Esophagus squamous epithelium (tissue), 5 donors: ENCODE data around the gene STARD6. TPM values are rescaled to one million over a fixed set of nuclear protein-coding genes. Genes with fewer than 3 reads are reported as not detected.

Experiments used
- DNase-seq: peaks from one replicate; lab custom pipeline; 2025; lab: John Stamatoyannopoulos, UW
- H3K27ac ChIP-seq, 4 donors: fragments of 200-600 bp; sonication (generic); one replicate each; pipeline ENCODE4 v1.5.1; 2016 to 2019; ENCODE audit warnings: mild to moderate bottlenecking in 1 of 4
- H3K27me3 ChIP-seq, 4 donors: fragments of 200-600 bp; sonication (generic); 1 replicate in 3 of 4; 2 replicates in 1 of 4; pipeline versions ENCODE4 v1.5.1 to v1.6.0; 2017 to 2021; ENCODE audit warnings: antibody characterized with exemption in 1 of 4
- H3K36me3 ChIP-seq, 3 donors: fragments of 200-600 bp; sonication (generic); one replicate each; pipeline ENCODE4 v1.5.1; 2016 to 2019
- H3K4me1 ChIP-seq, 3 donors: fragments of 200-600 bp; sonication (generic); one replicate each; pipeline ENCODE4 v1.5.1; 2017 to 2019
- H3K4me3 ChIP-seq, 4 donors: fragments of 200-600 bp; sonication (generic); 1 replicate in 3 of 4; 2 replicates in 1 of 4; pipeline ENCODE4 v1.5.1; 2016 to 2019; ENCODE audit warnings: mild to moderate bottlenecking in 2 of 4, moderate library complexity in 1 of 4
- H3K9me3 ChIP-seq, 3 donors: fragments of 200-600 bp; sonication (generic); one replicate each; pipeline ENCODE4 v1.5.1; 2016 to 2019
- POLR2A ChIP-seq, 4 donors: fragments of 450-650 bp; IDR thresholded peaks; one replicate each; pipeline ENCODE4 v1.6.1; 2017; ENCODE audit warnings: antibody characterized with exemption in 4 of 4, mild to moderate bottlenecking in 4 of 4, moderate library complexity in 3 of 4
- WGBS, 2 donors: methylation state at CpG; one replicate each; pipeline ENCODE4 v1.1.5; 2018; 5-methylcytosine and 5-hydroxymethylcytosine counted together
- intact Hi-C: fragments of 100-400 bp; cut with DNase I; formaldehyde crosslinking; loops from one replicate; pipeline ENCODE4 v1.15.0; 2022
- small RNA-seq, 4 donors: library from RNA; depleted of rRNA; stranded (forward); fragments of <200 nt; gene quantifications; one replicate each; pipeline ENCODE3, GENCODE V24; 2016
- total RNA-seq, 4 donors: library from RNA; depleted of rRNA; stranded (reverse); fragments of >200 nt; gene quantifications; one replicate each; pipeline ENCODE4 v1.1.0, GENCODE V29; 2016
- TF ChIP-seq, protein P1 (sequence below), 6 experiments: fragments of 450-650 bp in 4 of 6; fragments of 200-600 bp in 2 of 6; sonication (generic) in 2 of 6; IDR thresholded peaks; one replicate each; pipeline ENCODE4 v1.5.1; 2016 to 2019; ENCODE audit warnings: antibody characterized with exemption in 6 of 6, mild to moderate bottlenecking in 4 of 6, moderate library complexity in 4 of 6
- donor health status: DM: yes; HTN: yes; CAD: no.

The STARD6 gene
- total RNA-seq, 4 donors from 2014 or later, result not detected

- Histone ChIP-seq H3K4me1 (peaks cover 0 to under 1% (median 0%) of the 10 kb centered on the region in 3 donors), H3K4me3 (no peak overlapping the region), H3K9me3 (no peaks in the 10 kb centered on the region), H3K36me3 (peaks cover 0 to 80% (median 0%) of the 10 kb centered on the region in 3 donors), H3K27ac (no peak overlapping the region), H3K27me3 (no peaks in the 10 kb centered on the region)
- intact Hi-C loops, result no loop called here
- DNase-seq, result no peak
- no peak for TF ChIP-seq POLR2A (IDR thresholded peaks at IDR 0.05)
- TF ChIP-seq, protein P1, sequence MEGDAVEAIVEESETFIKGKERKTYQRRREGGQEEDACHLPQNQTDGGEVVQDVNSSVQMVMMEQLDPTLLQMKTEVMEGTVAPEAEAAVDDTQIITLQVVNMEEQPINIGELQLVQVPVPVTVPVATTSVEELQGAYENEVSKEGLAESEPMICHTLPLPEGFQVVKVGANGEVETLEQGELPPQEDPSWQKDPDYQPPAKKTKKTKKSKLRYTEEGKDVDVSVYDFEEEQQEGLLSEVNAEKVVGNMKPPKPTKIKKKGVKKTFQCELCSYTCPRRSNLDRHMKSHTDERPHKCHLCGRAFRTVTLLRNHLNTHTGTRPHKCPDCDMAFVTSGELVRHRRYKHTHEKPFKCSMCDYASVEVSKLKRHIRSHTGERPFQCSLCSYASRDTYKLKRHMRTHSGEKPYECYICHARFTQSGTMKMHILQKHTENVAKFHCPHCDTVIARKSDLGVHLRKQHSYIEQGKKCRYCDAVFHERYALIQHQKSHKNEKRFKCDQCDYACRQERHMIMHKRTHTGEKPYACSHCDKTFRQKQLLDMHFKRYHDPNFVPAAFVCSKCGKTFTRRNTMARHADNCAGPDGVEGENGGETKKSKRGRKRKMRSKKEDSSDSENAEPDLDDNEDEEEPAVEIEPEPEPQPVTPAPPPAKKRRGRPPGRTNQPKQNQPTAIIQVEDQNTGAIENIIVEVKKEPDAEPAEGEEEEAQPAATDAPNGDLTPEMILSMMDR (IDR thresholded peaks at IDR 0.05), result no peak
- 93 to 94% methylated on average over 5 of the region's 5 CpGs for WGBS, 2 donors
Observed at GRCh38 chr18:54279477-54280219, 78.0 kb downstream of the STARD6 start.

DNA sequence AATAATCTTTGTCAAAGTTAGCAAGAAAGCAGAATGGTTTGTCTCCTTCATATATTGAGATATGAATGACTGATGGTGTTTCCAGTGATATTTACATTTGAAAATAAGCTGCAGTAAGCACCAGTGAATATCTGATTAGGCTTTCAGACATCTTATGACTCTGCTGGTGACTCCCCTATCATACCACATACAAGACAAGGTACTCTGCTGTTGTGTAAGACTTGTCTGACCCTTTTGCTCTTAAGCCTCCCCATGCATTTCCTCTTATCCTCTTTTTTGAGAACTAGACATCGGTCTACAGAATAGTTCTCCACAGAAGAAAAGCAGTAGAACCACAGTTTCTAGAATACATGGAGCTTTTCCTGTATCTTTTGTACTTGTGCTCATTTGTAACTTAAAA lies 79.0 kb downstream of the STARD6 start:
- H3K27ac ChIP-seq, result no peak overlapping the region
- no peak for DNase-seq
- no peak overlapping the region for H3K4me3 ChIP-seq
- peaks cover 0 to 69% (median 0%) of the 10 kb centered on the region in 3 donors for H3K36me3 ChIP-seq
- no peaks in the 10 kb centered on the region for H3K4me1 ChIP-seq
- H3K9me3 ChIP-seq, result no peaks in the 10 kb centered on the region
- intact Hi-C loops, result no loop called here
- H3K27me3 ChIP-seq, result no peaks in the 10 kb centered on the region
- TF ChIP-seq, protein P1 (IDR thresholded peaks at IDR 0.05), result no peak
- no peak for TF ChIP-seq POLR2A (IDR thresholded peaks at IDR 0.05)
- 73 to 80% methylated on average over 1 of the region's 1 CpG for WGBS, 2 donors

DNA sequence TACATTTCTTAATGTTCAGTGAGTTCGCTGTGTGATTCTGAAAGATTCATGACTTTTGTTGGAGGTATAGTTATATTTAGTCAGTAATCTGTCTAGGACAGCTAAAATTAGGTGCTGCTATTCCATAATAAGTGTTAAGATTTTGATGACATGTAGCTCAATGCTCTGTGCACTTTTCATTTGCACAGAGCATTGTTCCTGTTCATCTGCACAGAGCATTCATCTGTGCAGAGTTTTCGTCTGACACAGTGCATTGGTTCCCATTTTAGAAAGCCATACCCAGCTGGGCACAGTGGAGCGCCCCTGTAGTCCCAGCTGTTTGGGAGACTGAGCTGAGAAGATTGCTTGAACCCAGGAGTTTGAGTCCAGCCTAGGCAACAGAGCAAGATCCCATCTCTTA lies 79.8 kb downstream of the STARD6 start:
- WGBS, 2 donors, result 93 to 97% methylated on average over 2 to 3 of the region's 3 CpGs
- TF ChIP-seq, protein P1 (IDR thresholded peaks at IDR 0.05), result no peak
- no peak for TF ChIP-seq POLR2A (IDR thresholded peaks at IDR 0.05)
- intact Hi-C loops, result no loop called here

More for the DNA sequence above, 79.8 kb downstream of the STARD6 start:
- Histone ChIP-seq H3K9me3 (no peaks in the 10 kb centered on the region), H3K4me1 (no peaks in the 10 kb centered on the region), H3K36me3 (peaks cover 0 to 64% (median 0%) of the 10 kb centered on the region in 3 donors), H3K27me3 (no peaks in the 10 kb centered on the region), H3K4me3 (no peak overlapping the region), H3K27ac (no peak overlapping the region)
- DNase-seq, result no peak

Small RNA genes within 50 kb of the gene (small RNA-seq; reads per million reads assigned to genes)
- gene SNRPGP2, result 0 reads per million in 4 donors

Other genes with a start within 250 kb of the STARD6 start
- gene MBD2, start 133.2 kb downstream of the STARD6 start, total RNA-seq, result 10 to 100 TPM; 38.2 to 48.4 (median 46.3) TPM
- gene POLI, start 88.3 kb downstream of the STARD6 start, total RNA-seq, result 10 to 100 TPM in 2 of 4 donors, 1 to 10 TPM in 2; 5.0 to 24.2 (median 9.7) TPM
- 1 to 10 TPM in 3 of 4 donors, under 1 TPM in 1; 0.34 to 1.7 (median 1.5) TPM for gene C18orf54, start within 50 bp of the STARD6 start, total RNA-seq
- 10 to 100 TPM in 2 of 4 donors, 1 to 10 TPM in 2; 5.2 to 38.5 (median 15.6) TPM for gene DYNAP, start 233.4 kb upstream of the STARD6 start, total RNA-seq